HFFc6 (cell line): Measurements from ENCODE around the gene NAV2. TPM values are rescaled to one million over a fixed set of nuclear protein-coding genes. Genes with fewer than 3 reads are reported as not detected.
A peak's percentile ranks its signal among the peaks of the same experiment; 100 is the strongest.

Experiments
- DNase-seq: peaks from one replicate; pipeline ENCODE4 v3.0.0-alpha.2; 2018
- H3K27ac Mint-ChIP-seq: 2 replicates; pipeline ENCODE4 v1.8.0; 2020; ENCODE audit warnings: mild to moderate bottlenecking, mixed read lengths
- H3K27me3 Mint-ChIP-seq: 2 replicates; pipeline ENCODE4 v1.8.0; 2021; ENCODE audit warnings: mild to moderate bottlenecking, moderate library complexity, mixed read lengths; ENCODE audit not compliant: insufficient read depth
- H3K36me3 Mint-ChIP-seq: 2 replicates; pipeline ENCODE4 v1.8.0; 2021; ENCODE audit warnings: low read depth, mixed read lengths
- H3K4me1 Mint-ChIP-seq: 2 replicates; pipeline ENCODE4 v1.8.0; 2020; ENCODE audit warnings: low read depth, mixed read lengths
- H3K4me3 Mint-ChIP-seq: 2 replicates; pipeline ENCODE4 v1.8.0; 2020; ENCODE audit warnings: mild to moderate bottlenecking, moderate library complexity, mixed read lengths
- H3K9me3 Mint-ChIP-seq: 2 replicates; pipeline ENCODE4 v1.8.0; 2020; ENCODE audit warnings: mild to moderate bottlenecking, mixed read lengths
- total RNA-seq, 6 experiments: library from RNA; stranded (reverse); fragmentation: NEBNext Ultra II Directional; extraction: Animal tissue kit (Norgen Biotek cat#: 25700); gene quantifications; 2 replicates in 1 of 6; 3 replicates in 5 of 6; pipeline ENCODE4 v1.2.3, GENCODE V29; 2021
- TF ChIP-seq, protein P1 (sequence below): fragments of 200-600 bp; sonication (generic); IDR thresholded peaks from 2 replicates; pipeline ENCODE4 v1.5.0; 2021; ENCODE audit warnings: antibody characterized with exemption, mild to moderate bottlenecking

The NAV2 gene
- total RNA-seq, 6 experiments from 2014 or later, result 12.4 to 34.9 (median 31.8) TPM

DNA sequence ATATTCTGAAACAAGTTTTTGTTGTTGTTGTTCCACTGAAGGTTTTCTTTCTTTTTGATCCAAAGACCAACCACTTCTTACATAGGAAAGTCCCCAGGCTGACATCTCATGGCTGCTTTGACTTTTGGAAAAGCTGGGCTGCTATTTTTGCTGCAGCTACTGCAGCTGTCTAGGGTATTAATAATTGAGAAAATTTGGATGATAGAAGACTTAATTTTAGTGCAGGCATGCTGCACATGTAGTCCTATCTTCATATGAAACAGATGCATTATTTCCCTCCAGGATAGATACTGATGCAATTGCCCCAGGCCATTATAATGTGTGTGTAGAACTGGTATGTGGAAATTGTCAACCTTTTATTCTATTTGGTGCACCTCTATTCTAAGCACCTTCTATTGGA is 131.4 kb downstream of the NAV2 start:
- no peaks in the 10 kb centered on the region for H3K27me3 Mint-ChIP-seq

DNA sequence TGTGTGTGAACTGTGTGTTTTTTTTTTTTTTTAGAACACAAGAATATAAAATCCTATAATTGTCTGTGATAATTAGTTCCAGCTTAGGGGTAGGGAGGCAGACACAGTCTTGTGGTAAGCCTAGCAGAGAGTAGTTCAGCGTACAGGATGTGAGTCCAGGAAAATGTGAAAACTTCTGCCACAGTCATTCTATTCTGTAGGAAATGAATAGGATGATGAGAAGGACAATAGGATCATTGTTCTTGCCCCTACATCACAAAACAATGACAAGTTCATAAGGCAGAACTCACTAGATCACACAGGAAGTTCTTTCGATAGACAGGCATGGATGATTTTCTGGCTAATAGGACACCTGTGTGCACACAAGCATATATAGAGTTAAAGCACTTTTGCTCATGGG is 132.2 kb downstream of the NAV2 start:
- Mint-ChIP-seq H3K36me3 (peaks cover 18% of the 10 kb centered on the region), H3K4me3 (no peak overlapping the region), H3K27me3 (no peaks in the 10 kb centered on the region), H3K27ac (no peak overlapping the region), H3K4me1 (peaks cover 28% of the 10 kb centered on the region), H3K9me3 (no peaks in the 10 kb centered on the region)
- DNase-seq, result no peak
- TF ChIP-seq, protein P1, sequence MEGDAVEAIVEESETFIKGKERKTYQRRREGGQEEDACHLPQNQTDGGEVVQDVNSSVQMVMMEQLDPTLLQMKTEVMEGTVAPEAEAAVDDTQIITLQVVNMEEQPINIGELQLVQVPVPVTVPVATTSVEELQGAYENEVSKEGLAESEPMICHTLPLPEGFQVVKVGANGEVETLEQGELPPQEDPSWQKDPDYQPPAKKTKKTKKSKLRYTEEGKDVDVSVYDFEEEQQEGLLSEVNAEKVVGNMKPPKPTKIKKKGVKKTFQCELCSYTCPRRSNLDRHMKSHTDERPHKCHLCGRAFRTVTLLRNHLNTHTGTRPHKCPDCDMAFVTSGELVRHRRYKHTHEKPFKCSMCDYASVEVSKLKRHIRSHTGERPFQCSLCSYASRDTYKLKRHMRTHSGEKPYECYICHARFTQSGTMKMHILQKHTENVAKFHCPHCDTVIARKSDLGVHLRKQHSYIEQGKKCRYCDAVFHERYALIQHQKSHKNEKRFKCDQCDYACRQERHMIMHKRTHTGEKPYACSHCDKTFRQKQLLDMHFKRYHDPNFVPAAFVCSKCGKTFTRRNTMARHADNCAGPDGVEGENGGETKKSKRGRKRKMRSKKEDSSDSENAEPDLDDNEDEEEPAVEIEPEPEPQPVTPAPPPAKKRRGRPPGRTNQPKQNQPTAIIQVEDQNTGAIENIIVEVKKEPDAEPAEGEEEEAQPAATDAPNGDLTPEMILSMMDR, result no peak

More for the DNA sequence above, 131.4 kb downstream of the NAV2 start:
- H3K36me3 Mint-ChIP-seq, result peaks cover 16% of the 10 kb centered on the region
- TF ChIP-seq, protein P1, result no peak
- no peak for DNase-seq
- H3K27ac Mint-ChIP-seq, result no peak overlapping the region
- H3K4me1 Mint-ChIP-seq, result peaks cover 24% of the 10 kb centered on the region
- H3K4me3 Mint-ChIP-seq, result no peak overlapping the region
- H3K9me3 Mint-ChIP-seq, result no peaks in the 10 kb centered on the region

DNA sequence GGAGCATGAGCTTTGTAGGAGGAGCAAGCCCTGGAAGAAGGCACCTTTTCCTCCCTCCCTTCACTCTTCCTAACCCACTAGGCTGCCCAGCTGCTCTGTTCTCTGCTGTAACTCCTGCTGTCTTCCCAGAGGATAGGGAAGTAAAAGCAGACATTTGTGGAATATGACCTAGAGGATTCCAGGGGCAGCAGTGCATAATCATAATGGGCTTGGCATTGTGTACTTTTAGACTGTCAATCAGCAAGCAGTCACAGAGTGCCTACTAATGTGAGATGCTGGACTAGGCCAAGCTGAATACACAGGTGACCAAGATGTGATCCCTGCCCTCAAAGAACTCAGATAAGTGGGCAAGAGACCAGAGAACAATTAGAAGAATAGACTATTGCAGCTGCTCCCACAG is 133.0 kb downstream of the NAV2 start:
- TF ChIP-seq, protein P1, result no peak
- peak overlapping the region; percentile 5; the same call in 1 of the 2 replicates for H3K27ac Mint-ChIP-seq
- peaks cover 36% of the 10 kb centered on the region for H3K4me1 Mint-ChIP-seq
- H3K27me3 Mint-ChIP-seq, result no peaks in the 10 kb centered on the region
- peaks cover 23% of the 10 kb centered on the region for H3K36me3 Mint-ChIP-seq
- no peak overlapping the region for H3K4me3 Mint-ChIP-seq
- no peak for DNase-seq
- no peaks in the 10 kb centered on the region for H3K9me3 Mint-ChIP-seq

DNA sequence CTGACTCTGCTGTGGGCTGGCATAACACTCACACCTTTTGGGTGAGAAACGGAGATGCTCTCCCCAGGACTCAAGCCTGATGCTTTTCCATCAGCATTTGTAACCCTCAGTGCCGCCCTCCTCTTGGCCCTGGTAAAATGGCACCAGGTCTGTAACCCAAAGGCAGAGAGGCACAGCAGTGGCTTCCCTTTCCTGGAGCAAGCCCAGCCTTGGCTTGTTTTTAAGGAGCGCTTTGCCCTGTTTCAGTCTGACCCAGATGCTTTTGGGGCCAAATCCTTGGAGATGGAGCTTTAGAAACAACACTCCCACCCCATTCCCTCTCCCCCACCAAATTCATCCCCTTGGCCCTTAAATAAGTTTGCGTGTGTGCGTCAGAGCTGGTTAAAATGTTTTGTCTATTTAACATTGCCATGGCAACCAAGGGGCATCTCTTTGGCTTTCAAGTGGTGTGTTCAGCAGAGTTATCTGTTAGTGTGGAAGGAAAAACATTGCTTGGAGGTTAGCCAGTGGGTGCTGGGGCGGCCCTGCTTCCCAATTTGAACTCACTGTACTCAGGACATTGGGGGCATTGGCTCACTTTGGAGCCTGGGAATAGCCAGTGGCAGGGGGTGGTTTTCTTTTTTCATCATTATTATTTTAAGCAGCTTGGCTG is 134.1 kb downstream of the NAV2 start:
- no peak for DNase-seq
- Mint-ChIP-seq H3K27ac (no peak overlapping the region), H3K27me3 (no peaks in the 10 kb centered on the region), H3K36me3 (peaks cover 28% of the 10 kb centered on the region), H3K4me1 (peaks cover 39% of the 10 kb centered on the region), H3K9me3 (no peaks in the 10 kb centered on the region), H3K4me3 (no peak overlapping the region)
- TF ChIP-seq, protein P1, result no peak

DNA sequence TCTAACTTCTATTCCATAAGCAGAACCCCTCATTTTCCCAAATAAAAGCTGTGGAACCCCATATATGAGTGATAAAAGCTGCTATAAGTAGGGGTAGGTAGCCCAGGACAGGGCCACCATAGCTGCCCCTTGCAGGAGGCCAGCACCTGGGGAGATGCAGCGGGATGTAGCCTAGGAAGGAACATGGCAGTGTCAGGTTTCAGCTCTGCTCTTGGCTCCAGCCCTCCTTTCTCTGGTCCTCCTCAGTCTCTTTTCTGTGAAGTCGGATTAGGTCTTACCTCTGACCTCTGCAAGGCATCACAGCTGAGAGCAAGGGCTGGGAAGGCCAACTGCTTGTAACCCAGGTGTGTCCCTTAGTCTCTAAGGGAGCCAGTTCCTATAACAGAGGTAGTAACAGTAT is 135.6 kb downstream of the NAV2 start:
- Mint-ChIP-seq H3K27me3 (no peaks in the 10 kb centered on the region), H3K27ac (no peak overlapping the region), H3K4me1 (peaks cover 34% of the 10 kb centered on the region), H3K4me3 (no peak overlapping the region), H3K36me3 (peaks cover 19% of the 10 kb centered on the region), H3K9me3 (no peaks in the 10 kb centered on the region)
- TF ChIP-seq, protein P1, result no peak
- DNase-seq, result no peak
